C4-2B (cell line): Measurements from ENCODE around the gene SLC43A3.

ENCODE experiments used
- CTCF ChIP-seq: fragments of 450-650 bp; conservative IDR thresholded peaks from 2 replicates; pipeline ENCODE4 v1.5.1; 2017; ENCODE audit warnings: mild to moderate bottlenecking
- ZFX ChIP-seq: fragments of 450-650 bp; IDR thresholded peaks from 2 replicates; pipeline ENCODE4 v1.6.1; 2017

GRCh38 chr11:57421805-57422204 is 5.1 kb downstream of the SLC43A3 start:
- TF ChIP-seq CTCF (no peak), ZFX (no peak)
